Measurements from ENCODE around the gene RC3H2.
A peak's percentile ranks its signal among the peaks of the same experiment; 100 is the strongest.

RC3H2 gene, protein sequence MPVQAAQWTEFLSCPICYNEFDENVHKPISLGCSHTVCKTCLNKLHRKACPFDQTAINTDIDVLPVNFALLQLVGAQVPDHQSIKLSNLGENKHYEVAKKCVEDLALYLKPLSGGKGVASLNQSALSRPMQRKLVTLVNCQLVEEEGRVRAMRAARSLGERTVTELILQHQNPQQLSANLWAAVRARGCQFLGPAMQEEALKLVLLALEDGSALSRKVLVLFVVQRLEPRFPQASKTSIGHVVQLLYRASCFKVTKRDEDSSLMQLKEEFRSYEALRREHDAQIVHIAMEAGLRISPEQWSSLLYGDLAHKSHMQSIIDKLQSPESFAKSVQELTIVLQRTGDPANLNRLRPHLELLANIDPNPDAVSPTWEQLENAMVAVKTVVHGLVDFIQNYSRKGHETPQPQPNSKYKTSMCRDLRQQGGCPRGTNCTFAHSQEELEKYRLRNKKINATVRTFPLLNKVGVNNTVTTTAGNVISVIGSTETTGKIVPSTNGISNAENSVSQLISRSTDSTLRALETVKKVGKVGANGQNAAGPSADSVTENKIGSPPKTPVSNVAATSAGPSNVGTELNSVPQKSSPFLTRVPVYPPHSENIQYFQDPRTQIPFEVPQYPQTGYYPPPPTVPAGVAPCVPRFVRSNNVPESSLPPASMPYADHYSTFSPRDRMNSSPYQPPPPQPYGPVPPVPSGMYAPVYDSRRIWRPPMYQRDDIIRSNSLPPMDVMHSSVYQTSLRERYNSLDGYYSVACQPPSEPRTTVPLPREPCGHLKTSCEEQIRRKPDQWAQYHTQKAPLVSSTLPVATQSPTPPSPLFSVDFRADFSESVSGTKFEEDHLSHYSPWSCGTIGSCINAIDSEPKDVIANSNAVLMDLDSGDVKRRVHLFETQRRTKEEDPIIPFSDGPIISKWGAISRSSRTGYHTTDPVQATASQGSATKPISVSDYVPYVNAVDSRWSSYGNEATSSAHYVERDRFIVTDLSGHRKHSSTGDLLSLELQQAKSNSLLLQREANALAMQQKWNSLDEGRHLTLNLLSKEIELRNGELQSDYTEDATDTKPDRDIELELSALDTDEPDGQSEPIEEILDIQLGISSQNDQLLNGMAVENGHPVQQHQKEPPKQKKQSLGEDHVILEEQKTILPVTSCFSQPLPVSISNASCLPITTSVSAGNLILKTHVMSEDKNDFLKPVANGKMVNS

DNA sequence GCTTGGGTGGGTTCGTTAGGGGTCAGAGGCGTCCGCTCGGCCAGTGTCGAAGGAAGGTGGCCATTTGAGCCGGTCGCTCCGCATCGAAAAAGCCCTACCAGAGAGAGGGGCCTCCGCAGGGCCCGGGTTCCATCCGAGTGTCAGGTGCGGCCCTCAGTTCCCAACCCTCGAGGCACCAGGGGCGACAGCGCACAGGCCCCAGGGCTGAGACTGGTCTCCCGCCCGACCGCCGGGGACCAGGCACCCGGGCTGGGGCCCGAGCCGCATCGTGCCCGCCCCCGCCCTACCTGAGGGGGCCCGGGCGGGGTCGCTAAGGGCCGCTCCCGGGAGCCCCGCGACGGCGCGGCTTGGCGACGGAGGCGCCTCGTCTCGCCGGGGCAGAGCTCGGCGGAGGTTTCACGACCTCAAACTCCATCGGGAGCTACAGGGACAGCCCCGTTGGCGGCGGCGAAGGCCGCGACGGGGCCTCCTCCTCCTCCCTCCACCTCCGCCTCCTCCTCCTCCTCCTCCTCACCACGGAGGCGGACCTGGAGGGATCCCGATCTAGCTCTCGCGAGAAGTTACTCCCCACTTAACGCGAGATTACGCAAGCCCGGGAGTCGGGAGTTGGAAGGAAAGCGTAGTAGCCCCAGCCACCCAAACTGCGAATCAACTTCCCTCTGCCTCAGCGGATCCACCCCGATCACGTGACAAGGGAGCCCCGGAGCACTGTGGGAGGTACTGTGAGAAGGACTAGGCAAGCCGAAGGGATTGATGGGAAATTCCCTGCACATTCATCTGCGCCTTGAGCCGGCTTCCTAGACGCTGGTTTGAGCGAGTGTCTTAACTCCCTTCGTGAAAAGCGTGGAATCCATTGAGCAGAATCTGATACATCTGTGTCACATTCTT, at the start of gene RC3H2:
RC3H2 (minus strand) TSS at position 537 of the 888 bp plus-strand sequence. CDS start 7,850 bp downstream, outside the sequence.
- peak; percentile 99 for DNase-seq

DNA sequence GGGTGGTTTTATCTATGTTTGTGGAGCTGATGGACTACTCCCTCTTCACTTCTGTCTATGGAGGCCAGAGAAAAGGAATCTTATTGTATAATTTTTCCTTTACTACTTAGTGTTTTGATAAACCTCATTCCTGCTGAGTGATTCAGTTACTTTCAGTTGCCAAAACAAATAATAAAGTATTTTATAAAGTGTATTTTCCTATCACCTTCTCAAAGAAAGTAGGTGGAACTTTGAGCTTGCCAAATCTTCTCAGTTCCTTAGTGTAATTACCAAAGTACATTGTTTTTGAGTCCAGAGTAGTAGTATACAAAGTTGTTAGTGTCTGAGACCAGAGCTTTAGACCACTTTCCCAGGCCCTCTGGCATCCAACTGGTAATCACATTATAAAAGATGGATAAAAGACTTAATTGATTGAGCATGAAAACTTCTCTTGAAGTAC, 49.1 kb upstream of the RC3H2 start:
- no peak for DNase-seq

DNA sequence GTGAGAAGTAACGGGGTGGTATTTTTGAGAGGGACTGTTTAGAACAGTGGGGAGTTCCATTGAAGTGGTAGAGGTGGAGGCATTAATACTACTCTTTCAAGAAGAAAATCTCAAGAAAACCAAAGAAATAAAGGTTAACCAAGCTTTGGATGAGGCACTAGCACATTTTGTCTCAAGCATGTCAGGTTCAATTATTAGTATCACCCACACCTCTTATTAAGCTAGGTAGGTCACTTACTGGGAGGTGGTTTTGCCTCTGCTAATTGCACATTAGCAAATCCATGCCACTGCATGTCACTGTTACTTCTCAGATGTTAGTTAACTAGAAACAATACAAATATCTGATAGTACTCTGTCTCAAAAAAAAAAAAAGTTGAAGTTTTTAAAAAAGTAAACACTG, 45.9 kb upstream of the RC3H2 start:
- no peak for DNase-seq

GRCh38 chr9:122950263-122950662, 45.1 kb upstream of the RC3H2 start:
- DNase-seq: no peak

- no peak for DNase-seq
Measured at GRCh38 chr9:122949696-122950095, 44.5 kb upstream of the RC3H2 start.

DNA sequence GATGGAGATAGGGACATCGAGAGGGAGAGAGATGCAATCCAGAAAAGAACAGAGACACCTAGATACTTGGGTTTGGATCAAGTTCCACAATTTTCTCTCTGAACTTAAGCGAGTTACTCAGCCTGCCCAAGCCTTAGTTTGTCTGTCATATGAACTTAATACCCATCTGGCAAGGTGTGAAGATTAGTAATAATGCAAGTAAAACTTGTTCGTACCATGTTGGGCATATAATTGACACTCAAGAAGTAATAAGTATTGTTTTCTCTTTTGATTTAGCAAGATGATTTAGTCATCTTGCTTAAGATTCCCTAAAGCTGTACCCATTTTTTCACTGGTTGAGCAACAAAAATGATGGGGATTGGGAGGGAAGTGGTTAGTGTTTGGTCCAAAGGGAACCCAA, 43.2 kb upstream of the RC3H2 start:
- no peak for DNase-seq

DNA sequence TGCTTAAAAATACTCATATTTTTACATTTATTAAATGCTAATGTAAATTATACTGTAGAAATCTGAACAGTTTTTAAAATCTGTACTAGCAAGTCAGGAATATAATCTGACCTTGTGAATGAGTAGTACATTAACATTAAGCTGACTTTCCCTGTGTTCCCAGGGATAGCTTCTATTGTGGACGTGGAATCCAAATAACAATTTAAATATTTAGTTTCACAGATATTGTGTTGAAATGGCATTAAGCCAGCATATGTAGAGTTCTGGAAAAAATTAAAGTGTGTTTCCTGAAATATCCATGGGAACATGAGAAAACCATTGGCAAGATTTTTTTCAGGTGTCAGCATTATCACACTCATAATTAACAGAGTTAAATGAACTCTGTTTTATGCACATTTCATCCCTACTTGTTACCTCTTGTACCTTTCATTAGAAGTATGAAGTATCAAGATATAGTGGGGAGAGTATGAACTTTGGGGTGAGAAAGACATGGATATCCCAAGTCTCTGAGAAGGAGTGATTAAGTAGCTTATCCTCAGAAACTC, 41.4 kb upstream of the RC3H2 start:
- DNase-seq: no peak

- no peak for DNase-seq
Measured at GRCh38 chr9:122944960-122945888, 40.1 kb upstream of the RC3H2 start.

- no peak for DNase-seq
Measured at GRCh38 chr9:122941582-122942234, 36.5 kb upstream of the RC3H2 start.

- peak; percentile 96 for DNase-seq
Measured at GRCh38 chr9:122940749-122941581, 35.8 kb upstream of the RC3H2 start, which contains the start of gene RABGAP1. RABGAP1 (plus strand) TSS chr9:122941020; CDS start chr9:122957060, 16,040 bp downstream.

- no peak for DNase-seq
Measured at GRCh38 chr9:122940454-122940748, 35.2 kb upstream of the RC3H2 start.

- DNase-seq: no peak
Measured at GRCh38 chr9:122939601-122940000, 34.4 kb upstream of the RC3H2 start.

DNA sequence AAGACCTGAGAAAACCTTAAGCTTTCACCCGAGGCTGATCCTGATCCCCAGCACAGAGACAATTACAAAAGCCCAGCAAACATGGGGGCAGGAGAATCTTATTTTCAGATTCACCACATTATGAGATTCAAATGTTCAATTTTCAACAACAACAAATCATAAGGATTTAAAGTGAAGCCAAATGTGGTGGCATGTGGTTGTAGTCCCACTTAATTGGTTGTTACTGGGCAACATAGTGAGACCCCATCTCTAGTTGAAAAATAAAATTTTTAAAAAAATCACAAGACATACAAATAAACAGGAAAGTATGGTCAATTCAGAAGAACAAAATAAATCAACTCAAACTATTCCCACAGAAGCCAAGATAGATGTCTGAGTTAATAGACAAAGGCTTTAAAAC, 31.7 kb upstream of the RC3H2 start:
- DNase-seq: no peak

DNA sequence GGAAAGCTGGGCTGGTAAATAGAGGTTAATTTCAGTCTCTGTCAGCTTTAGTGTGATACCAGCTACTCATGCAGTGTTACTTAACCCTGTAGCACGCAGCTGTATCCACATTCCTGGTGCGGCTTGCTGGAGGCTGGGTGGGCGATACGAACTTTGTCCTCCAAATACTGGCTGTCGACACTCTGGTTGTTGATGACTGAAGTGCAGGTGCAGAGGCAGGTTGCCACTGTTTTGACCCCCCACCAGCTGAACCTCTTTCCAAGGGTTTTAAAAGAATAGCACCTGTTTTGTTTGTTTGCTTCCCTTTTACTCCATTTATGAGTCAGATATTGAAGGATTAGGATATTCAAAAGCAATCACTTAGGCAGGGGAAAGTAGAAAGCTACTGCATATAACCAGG, 31.3 kb upstream of the RC3H2 start:
- DNase-seq: no peak

- peak; percentile 91 for DNase-seq
Measured at GRCh38 chr9:122931226-122932121, 26.3 kb upstream of the RC3H2 start, which contains the start of gene ZBTB26. ZBTB26 (minus strand) TSS chr9:122931512; CDS start chr9:122919934, 11,578 bp downstream.

- DNase-seq: no peak
Measured at GRCh38 chr9:122930541-122931225, 25.5 kb upstream of the RC3H2 start.

DNA sequence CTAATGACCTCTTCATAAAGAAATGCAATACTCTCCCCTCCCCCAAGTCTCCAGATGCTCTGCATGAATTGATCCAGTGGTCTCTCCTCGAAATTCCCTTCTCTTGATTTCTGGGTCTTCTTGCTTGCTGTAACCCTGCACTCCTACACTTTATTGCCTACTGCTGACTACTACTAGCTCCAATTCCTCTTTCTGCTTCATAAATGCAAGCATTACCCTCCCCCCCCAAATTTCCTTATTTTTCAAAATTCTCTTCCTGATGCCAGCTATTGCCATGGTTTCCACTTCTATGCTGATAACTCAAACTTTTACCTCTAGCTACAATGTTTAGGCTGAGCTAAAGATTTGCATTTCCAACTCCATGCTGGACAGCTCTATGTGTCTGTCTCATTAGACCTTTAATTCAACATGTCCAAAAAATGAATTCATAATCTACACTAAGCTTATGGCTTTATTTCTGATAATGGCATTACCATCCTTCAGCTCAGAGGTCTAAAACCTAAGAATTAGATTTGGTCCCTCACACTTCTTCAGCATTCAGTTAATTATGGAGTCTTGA, 24.7 kb upstream of the RC3H2 start:
- no peak for DNase-seq

Data from GDM1 (cell line).